Measurements from ENCODE around the gene TRMT1L.

The TRMT1L gene

GRCh38 chr1:185105121-185105520, 51.6 kb downstream of the TRMT1L start:
- TF ChIP-seq CTCF (conservative IDR thresholded peaks at IDR 0.05; ENCODE audit: low read depth, low read length): no peak
- Histone ChIP-seq H3K27ac (no peak overlapping the region), H2AFZ (ENCODE audit: low read depth) (no peak overlapping the region), H3K36me3 (ENCODE audit: insufficient read depth) (no peaks in the 10 kb centered on the region), H3K79me2 (ENCODE audit: insufficient read depth, low read depth) (no peaks in the 10 kb centered on the region), H3K4me1 (ENCODE audit: low read depth, poor library complexity, severe bottlenecking) (no peaks in the 10 kb centered on the region), H3K27me3 (ENCODE audit: insufficient read depth, low read depth) (no peaks in the 10 kb centered on the region), H3K4me3 (IDR thresholded peaks at IDR 0.05; ENCODE audit: insufficient read depth, low read depth, low read length) (no peak overlapping the region), H3K4me2 (no peak overlapping the region), H4K20me1 (ENCODE audit: insufficient read depth) (no peaks in the 10 kb centered on the region), H3K9ac (no peak overlapping the region)

GRCh38 chr1:185104083-185104482, 52.7 kb downstream of the TRMT1L start:
- Histone ChIP-seq H3K9ac (no peak overlapping the region), H3K36me3 (ENCODE audit: insufficient read depth) (no peaks in the 10 kb centered on the region), H3K79me2 (ENCODE audit: insufficient read depth, low read depth) (no peaks in the 10 kb centered on the region), H3K27ac (no peak overlapping the region), H3K4me2 (no peak overlapping the region), H3K4me3 (IDR thresholded peaks at IDR 0.05; ENCODE audit: insufficient read depth, low read depth, low read length) (peak overlapping the region; percentile 39), H2AFZ (ENCODE audit: low read depth) (no peak overlapping the region), H4K20me1 (ENCODE audit: insufficient read depth) (no peaks in the 10 kb centered on the region), H3K4me1 (ENCODE audit: low read depth, poor library complexity, severe bottlenecking) (no peaks in the 10 kb centered on the region), H3K27me3 (ENCODE audit: insufficient read depth, low read depth) (no peaks in the 10 kb centered on the region)
- no peak for TF ChIP-seq CTCF (conservative IDR thresholded peaks at IDR 0.05; ENCODE audit: low read depth, low read length)

GRCh38 chr1:185096531-185096930, 60.2 kb downstream of the TRMT1L start:
- no peak overlapping the region for H3K4me2 ChIP-seq
- no peaks in the 10 kb centered on the region for H3K4me1 ChIP-seq (ENCODE audit: low read depth, poor library complexity, severe bottlenecking)
- no peak overlapping the region for H3K4me3 ChIP-seq (IDR thresholded peaks at IDR 0.05; ENCODE audit: insufficient read depth, low read depth, low read length)
- H2AFZ ChIP-seq (ENCODE audit: low read depth): no peak overlapping the region
- no peaks in the 10 kb centered on the region for H3K27me3 ChIP-seq (ENCODE audit: insufficient read depth, low read depth)
- H3K27ac ChIP-seq: no peak overlapping the region
- no peaks in the 10 kb centered on the region for H4K20me1 ChIP-seq (ENCODE audit: insufficient read depth)
- H3K79me2 ChIP-seq (ENCODE audit: insufficient read depth, low read depth): no peaks in the 10 kb centered on the region
- H3K9ac ChIP-seq: no peak overlapping the region
- H3K36me3 ChIP-seq (ENCODE audit: insufficient read depth): no peaks in the 10 kb centered on the region
- TF ChIP-seq CTCF (conservative IDR thresholded peaks at IDR 0.05; ENCODE audit: low read depth, low read length): no peak

GRCh38 chr1:185094761-185095160, 62.0 kb downstream of the TRMT1L start:
- no peak overlapping the region for H3K4me3 ChIP-seq (IDR thresholded peaks at IDR 0.05; ENCODE audit: insufficient read depth, low read depth, low read length)
- H3K9ac ChIP-seq: no peak overlapping the region
- H2AFZ ChIP-seq (ENCODE audit: low read depth): no peak overlapping the region
- H3K4me1 ChIP-seq (ENCODE audit: low read depth, poor library complexity, severe bottlenecking): no peaks in the 10 kb centered on the region
- no peaks in the 10 kb centered on the region for H3K36me3 ChIP-seq (ENCODE audit: insufficient read depth)
- no peaks in the 10 kb centered on the region for H3K27me3 ChIP-seq (ENCODE audit: insufficient read depth, low read depth)
- TF ChIP-seq CTCF (conservative IDR thresholded peaks at IDR 0.05; ENCODE audit: low read depth, low read length): no peak
- no peak overlapping the region for H3K4me2 ChIP-seq
- no peak overlapping the region for H3K27ac ChIP-seq
- H4K20me1 ChIP-seq (ENCODE audit: insufficient read depth): no peaks in the 10 kb centered on the region
- H3K79me2 ChIP-seq (ENCODE audit: insufficient read depth, low read depth): no peaks in the 10 kb centered on the region

Data from KMS-11 (cell line).